WTC11 (cell line): ENCODE results near the gene CAMK2A. TPM values are rescaled to one million over a fixed set of nuclear protein-coding genes. Genes with fewer than 3 reads are reported as not detected.

Experiments
- ATAC-seq: fragments of 200-7000 bp; cut with Tn5 transposase; 2 replicates; pipeline ENCODE4 v1.10.0; 2021; ENCODE audit warnings: mild to moderate bottlenecking, moderate library complexity
- CTCF ChIA-PET: fragments of 300-600 bp; sonication (Branson Sonifier 250); formaldehyde crosslinking; loops from one replicate; lab custom pipeline; 2021; ENCODE audit warnings: antibody characterized with exemption; lab: Charles Lee
- POLR2A ChIA-PET: fragments of 350-600 bp; sonication (Branson Sonifier 250); formaldehyde crosslinking; loops from one replicate; lab custom pipeline; 2021; ENCODE audit warnings: antibody characterized with exemption; lab: Charles Lee
- DNase-seq: peaks from one replicate; pipeline ENCODE4 v3.0.0; 2021; ENCODE audit warnings: low spot score
- H3K27ac Mint-ChIP-seq: 2 replicates; pipeline ENCODE4 v1.8.0; 2021; ENCODE audit warnings: mixed read lengths
- H3K27me3 Mint-ChIP-seq: 2 replicates; pipeline ENCODE4 v1.8.0; 2021; ENCODE audit warnings: low read depth, mild to moderate bottlenecking, moderate library complexity, mixed read lengths
- H3K36me3 Mint-ChIP-seq: 2 replicates; pipeline ENCODE4 v1.8.0; 2021; ENCODE audit warnings: mixed read lengths
- H3K4me1 Mint-ChIP-seq: 2 replicates; pipeline ENCODE4 v1.8.0; 2022; ENCODE audit warnings: mixed read lengths
- H3K4me3 Mint-ChIP-seq: 2 replicates; pipeline ENCODE4 v1.8.0; 2021; ENCODE audit warnings: mild to moderate bottlenecking, moderate library complexity, mixed read lengths
- H3K9me3 Mint-ChIP-seq: 2 replicates; pipeline ENCODE4 v1.8.0; 2021; ENCODE audit warnings: mixed read lengths
- AFF4 ChIP-seq: sonication (generic); formaldehyde crosslinking; IDR thresholded peaks from 2 replicates; pipeline ENCODE4 v1.8.1; 2023; ENCODE audit warnings: mild to moderate bottlenecking, missing genetic modification reagents, borderline replicate concordance
- ATF6 ChIP-seq: sonication (generic); formaldehyde crosslinking; IDR thresholded peaks from 2 replicates; pipeline ENCODE4 v1.8.1; 2023; ENCODE audit warnings: mild to moderate bottlenecking, missing genetic modification reagents
- CDX4 ChIP-seq: fragments of 250-450 bp; sonication (Bioruptor Pico); IDR thresholded peaks from 2 replicates; pipeline ENCODE4 v1.9.0; 2021; ENCODE audit warnings: moderate library complexity, mild to moderate bottlenecking, inconsistent platforms, borderline replicate concordance
- CTCF ChIP-seq: fragments of 200-600 bp; IDR thresholded peaks from 2 replicates; pipeline ENCODE4 v1.8.0; 2022; ENCODE audit warnings: antibody characterized with exemption
- NFYB ChIP-seq: sonication (generic); formaldehyde crosslinking; conservative IDR thresholded peaks from 2 replicates; pipeline ENCODE4 v1.8.0; 2022; ENCODE audit warnings: low read depth, missing genetic modification reagents
- NR2C2 ChIP-seq: sonication (generic); formaldehyde crosslinking; IDR thresholded peaks from 2 replicates; pipeline ENCODE4 v1.8.0; 2022; ENCODE audit warnings: mild to moderate bottlenecking, missing genetic modification reagents
- PRRX2 ChIP-seq: fragments of 250-450 bp; sonication (Bioruptor Pico); IDR thresholded peaks from 2 replicates; pipeline ENCODE4 v1.8.0; 2021; ENCODE audit warnings: mild to moderate bottlenecking
- RORB ChIP-seq: fragments of 250-450 bp; sonication (Bioruptor Pico); IDR thresholded peaks from 2 replicates; pipeline ENCODE4 v1.9.0; 2021; ENCODE audit warnings: mild to moderate bottlenecking
- USF1 ChIP-seq: sonication (generic); formaldehyde crosslinking; IDR thresholded peaks from 2 replicates; pipeline ENCODE4 v1.8.0; 2022; ENCODE audit warnings: mild to moderate bottlenecking, missing genetic modification reagents
- ZMAT4 ChIP-seq: fragments of 250-450 bp; sonication (Bioruptor Pico); IDR thresholded peaks from 2 replicates; pipeline ENCODE4 v1.9.0; 2021; ENCODE audit warnings: mild to moderate bottlenecking
- ZNF121 ChIP-seq: sonication (generic); formaldehyde crosslinking; IDR thresholded peaks from 2 replicates; pipeline ENCODE4 v1.8.0; 2023; ENCODE audit warnings: missing genetic modification reagents
- ZNF138 ChIP-seq: sonication (generic); formaldehyde crosslinking; conservative IDR thresholded peaks from 2 replicates; pipeline ENCODE4 v1.8.1; 2022; ENCODE audit warnings: mild to moderate bottlenecking, moderate library complexity, missing genetic modification reagents
- ZNF317 ChIP-seq: sonication (generic); formaldehyde crosslinking; IDR thresholded peaks from 2 replicates; pipeline ENCODE4 v1.8.1; 2023; ENCODE audit warnings: low read depth, mild to moderate bottlenecking, moderate library complexity, missing genetic modification reagents, borderline replicate concordance
- ZNF396 ChIP-seq: fragments of 250-450 bp; sonication (Bioruptor Pico); IDR thresholded peaks from 2 replicates; pipeline ENCODE4 v1.8.0; 2021; ENCODE audit warnings: mild to moderate bottlenecking, moderate library complexity, borderline replicate concordance
- ZNF425 ChIP-seq: fragments of 250-450 bp; sonication (Bioruptor Pico); conservative IDR thresholded peaks from 2 replicates; pipeline ENCODE4 v1.9.0; 2021; ENCODE audit warnings: mild to moderate bottlenecking
- ZNF512 ChIP-seq: sonication (generic); formaldehyde crosslinking; IDR thresholded peaks from 2 replicates; pipeline ENCODE4 v1.8.1; 2022; ENCODE audit warnings: missing genetic modification reagents, borderline replicate concordance
- ZNF532 ChIP-seq: fragments of 250-450 bp; sonication (Bioruptor Pico); IDR thresholded peaks from 2 replicates; pipeline ENCODE4 v1.9.0; 2021; ENCODE audit warnings: mild to moderate bottlenecking, borderline replicate concordance
- total RNA-seq: library from RNA; stranded (reverse); gene quantifications from 3 replicates; pipeline ENCODE4 v1.2.3, GENCODE V29; 2021

CAMK2A gene
- total RNA-seq, 1 experiment from 2014 or later = 0.13 TPM

GRCh38 chr5:150178262-150178661, 111.3 kb downstream of the CAMK2A start (continued):
- TF ChIP-seq AFF4 (CRISPR knock-in tag) (no peak), ZNF425 (no peak)

GRCh38 chr5:150177721-150178120, 111.9 kb downstream of the CAMK2A start:
- ATAC-seq (no peak), DNase-seq (no peak)
- Mint-ChIP-seq H3K27me3 (peaks cover 21% of the 10 kb centered on the region), H3K27ac (no peak overlapping the region), H3K4me1 (no peaks in the 10 kb centered on the region), H3K36me3 (no peaks in the 10 kb centered on the region), H3K4me3 (no peak overlapping the region), H3K9me3 (no peaks in the 10 kb centered on the region)
- ChIA-PET POLR2A (no interaction called here), CTCF (interaction anchor here (1.3 to 1.5 kb wide), 2 partner anchors 34 to 47 kb away, joined by 4 to 5 read pairs; no protein-coding TSS in a partner anchor)
- no peak for TF ChIP-seq ZNF121 (CRISPR knock-in tag)
- no peak for TF ChIP-seq NFYB
- no peak for TF ChIP-seq CDX4 (CRISPR knock-in tag)
- no peak for TF ChIP-seq USF1 (CRISPR knock-in tag)
- TF ChIP-seq CTCF = no peak
- TF ChIP-seq ZNF532 (CRISPR knock-in tag) = no peak
- TF ChIP-seq ZNF138 (CRISPR knock-in tag) = no peak
- no peak for TF ChIP-seq ZNF396 (CRISPR knock-in tag)
- TF ChIP-seq ZNF317 (CRISPR knock-in tag) = no peak
- no peak for TF ChIP-seq ZMAT4
- no peak for TF ChIP-seq PRRX2
- TF ChIP-seq RORB = no peak
- no peak for TF ChIP-seq ATF6 (CRISPR knock-in tag)
- no peak for TF ChIP-seq NR2C2
- no peak for TF ChIP-seq ZNF512 (CRISPR knock-in tag)
